ENCODE data around the gene NTM.

The NTM gene

GRCh38 chr11:132035228-132035627 lies 664.8 kb downstream of the NTM start:
- DNase-seq = no peak

DNA sequence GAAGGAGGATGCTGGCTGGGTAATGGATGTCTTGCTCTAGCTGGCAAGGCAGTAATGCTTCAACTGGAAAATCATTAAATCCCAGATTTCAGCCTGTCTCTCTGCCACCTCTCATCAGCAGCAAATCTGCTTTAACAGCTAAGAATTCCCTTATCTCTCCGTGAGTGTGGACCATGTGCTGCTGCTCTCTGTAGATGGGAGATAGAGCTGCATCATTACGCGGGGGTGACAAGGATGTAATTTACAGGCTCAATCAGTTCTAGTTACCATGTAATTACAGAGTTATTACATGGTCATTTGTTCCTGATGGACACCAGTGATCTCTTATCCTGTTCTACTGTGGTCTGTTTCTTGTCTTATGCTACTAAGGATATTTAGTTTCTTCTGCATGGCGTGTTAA lies 665.4 kb downstream of the NTM start:
- no peak for DNase-seq

DNA sequence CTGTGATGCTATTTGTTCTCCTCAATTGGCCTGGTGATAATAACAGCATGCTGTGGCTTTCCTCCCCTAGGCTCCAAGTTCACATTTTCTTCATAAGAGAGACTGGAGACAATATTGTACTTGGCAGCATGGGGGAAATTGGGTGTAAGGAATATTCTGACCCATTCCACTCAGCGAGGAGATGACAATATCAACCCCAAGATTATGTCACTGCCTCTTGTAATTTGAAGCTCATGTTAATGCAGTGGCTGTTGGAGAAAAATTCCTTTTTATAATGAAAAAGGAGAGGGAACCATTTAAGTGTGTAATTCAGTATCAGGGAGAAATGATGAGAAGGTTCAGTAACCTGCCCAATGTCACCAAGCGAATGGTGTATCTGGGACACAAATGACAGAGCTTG lies 665.8 kb downstream of the NTM start:
- DNase-seq = no peak

GRCh38 chr11:132036746-132037466 lies 666.5 kb downstream of the NTM start:
- DNase-seq = no peak

- DNase-seq = no peak
These were observed 667.0 kb downstream of the NTM start for GRCh38 chr11:132037467-132037862.

DNA sequence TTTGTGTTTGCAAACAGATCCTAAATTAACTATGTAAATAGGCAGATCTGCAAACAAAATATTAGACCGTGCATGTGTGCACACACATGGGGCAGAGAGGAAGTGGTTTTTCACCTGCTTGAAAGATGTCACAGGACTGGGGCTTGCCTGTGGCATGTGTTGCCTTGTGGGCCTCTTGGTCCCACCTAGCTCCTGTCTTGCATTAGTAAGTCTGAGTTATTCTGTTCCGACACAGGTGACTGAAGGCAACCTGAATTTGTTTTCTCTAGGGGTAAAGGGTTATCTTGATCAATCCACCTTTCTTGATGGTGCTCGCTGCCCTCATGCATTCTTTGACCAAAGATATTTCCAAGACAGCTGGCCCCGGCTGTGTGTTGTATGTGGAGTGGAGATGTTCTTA lies 667.5 kb downstream of the NTM start:
- DNase-seq = no peak

DNA sequence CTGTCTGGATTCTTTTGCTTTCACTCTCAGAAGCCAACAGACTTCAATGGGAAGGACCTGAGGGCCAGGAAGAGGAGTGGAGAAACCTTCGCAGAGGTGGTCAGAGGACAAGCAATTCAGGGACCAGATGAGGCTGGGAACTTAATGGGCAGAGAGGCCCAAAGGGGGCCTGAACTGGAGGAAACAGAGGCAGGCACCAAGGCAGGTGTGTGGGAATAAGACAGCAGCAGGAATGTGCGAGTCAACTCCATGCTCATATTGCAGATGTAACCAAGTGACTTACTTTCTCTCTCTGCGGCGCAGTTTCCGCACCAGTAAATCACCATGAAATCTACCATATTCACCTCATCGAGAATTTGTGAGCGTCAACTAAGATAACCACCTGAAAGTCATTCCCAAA lies 669.1 kb downstream of the NTM start:
- DNase-seq = no peak

GRCh38 chr11:132042296-132042695 lies 671.9 kb downstream of the NTM start:
- no peak for DNase-seq

- no peak for DNase-seq
These were observed 673.3 kb downstream of the NTM start for GRCh38 chr11:132043714-132044113.

- no peak for DNase-seq
These were observed 674.7 kb downstream of the NTM start for GRCh38 chr11:132045107-132045506.

DNA sequence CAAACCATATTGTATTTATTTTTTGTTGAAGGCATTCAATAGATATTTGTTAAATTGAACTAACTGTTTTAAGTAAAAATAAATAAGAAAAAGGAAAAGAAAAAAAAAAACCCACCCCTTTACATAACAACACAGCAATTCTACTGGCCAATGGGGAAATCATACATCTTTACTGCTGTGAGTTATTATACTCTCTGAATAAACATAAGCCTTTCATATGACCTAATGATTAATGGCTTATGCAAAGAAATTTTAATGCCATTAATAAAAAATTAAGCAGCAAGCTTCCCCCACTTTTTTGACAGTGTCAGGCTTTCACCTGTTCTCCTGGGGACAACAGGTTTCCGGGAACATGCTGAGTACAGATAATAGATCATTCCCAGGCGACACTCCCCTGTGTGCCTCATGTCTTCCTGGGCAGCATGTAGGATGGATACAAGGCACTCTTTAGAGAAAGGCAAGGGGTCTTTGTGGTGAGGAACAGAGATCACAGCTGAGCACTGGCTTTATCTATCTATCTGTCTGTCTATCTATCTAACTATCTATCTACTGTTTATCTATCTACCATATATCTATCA lies 676.0 kb downstream of the NTM start:
- no peak for DNase-seq

- DNase-seq = no peak
These were observed 676.8 kb downstream of the NTM start for GRCh38 chr11:132047167-132047566.

- DNase-seq = no peak
These were observed 677.6 kb downstream of the NTM start for GRCh38 chr11:132048040-132048439.

- DNase-seq = no peak
These were observed 678.8 kb downstream of the NTM start for GRCh38 chr11:132049205-132049604.

DNA sequence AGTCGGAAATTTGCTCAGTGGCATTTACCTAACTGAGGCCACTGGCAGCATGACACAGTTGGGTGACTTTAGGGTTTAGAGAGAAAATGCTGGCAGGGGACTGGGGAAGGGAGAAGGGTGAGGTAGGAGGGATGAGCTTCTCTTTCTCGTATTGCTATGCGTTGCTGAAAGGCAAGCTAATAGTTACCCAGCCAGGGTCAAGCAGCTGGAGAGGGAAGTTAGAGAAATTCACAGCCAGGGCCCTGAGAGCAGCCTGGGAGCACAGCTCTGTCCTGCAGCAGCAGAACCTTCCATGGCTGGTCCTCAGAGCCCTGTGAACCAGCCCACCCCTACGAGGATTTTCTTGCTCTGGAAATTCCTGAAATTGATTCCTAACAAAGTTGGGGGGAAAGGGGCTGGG lies 679.6 kb downstream of the NTM start:
- no peak for DNase-seq

DNA sequence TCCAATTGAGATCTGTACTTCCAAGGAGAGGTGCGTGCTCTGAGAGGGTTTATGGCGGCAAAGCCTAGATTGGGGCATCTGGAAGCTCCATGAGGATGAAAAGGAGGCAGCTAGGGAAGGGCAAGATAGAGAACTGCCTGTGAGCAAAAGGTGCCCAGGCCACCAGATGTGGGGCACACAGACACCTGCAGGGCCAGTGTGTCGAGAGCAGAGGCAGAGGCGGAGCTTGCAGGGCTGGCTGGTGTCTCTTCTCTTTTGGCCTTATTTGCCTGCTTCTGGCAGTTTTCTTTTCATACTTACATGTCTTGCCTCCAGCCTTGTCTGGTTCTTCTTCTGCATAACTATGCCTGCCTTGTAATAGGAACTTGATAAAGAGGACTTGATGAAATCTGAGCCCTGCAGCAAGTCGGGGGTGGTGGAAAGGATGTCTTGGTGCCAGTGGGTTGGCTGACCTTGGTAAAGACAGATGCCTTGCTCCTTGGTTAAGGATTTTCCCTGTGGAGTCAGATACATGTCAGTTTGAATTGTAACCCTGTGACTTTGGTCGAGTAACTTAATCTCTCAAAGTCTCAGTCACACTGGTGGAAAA lies 680.3 kb downstream of the NTM start:
- no peak for DNase-seq

- DNase-seq = no peak
These were observed 681.3 kb downstream of the NTM start for GRCh38 chr11:132051704-132052103.

DNA sequence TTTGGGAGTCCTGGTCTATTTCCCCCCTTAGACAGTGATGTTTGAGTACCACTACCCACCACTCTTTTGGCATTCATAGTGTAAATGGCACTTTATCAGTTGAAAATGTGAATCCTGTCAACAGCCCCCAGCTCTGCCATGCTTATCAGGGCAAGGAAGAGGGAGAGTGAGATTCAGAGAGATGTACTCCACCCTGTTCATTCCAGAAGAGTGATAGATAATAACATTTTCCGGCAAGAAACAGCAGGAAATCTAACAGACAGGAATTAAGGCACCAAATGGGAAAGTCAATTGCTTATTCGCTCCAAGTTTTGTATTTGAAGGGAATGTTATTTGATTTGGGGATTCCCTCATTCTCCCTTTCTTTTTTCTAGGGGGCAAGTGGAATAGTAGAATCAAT lies 681.9 kb downstream of the NTM start:
- no peak for DNase-seq

- DNase-seq = no peak
These were observed 682.5 kb downstream of the NTM start for GRCh38 chr11:132052904-132053303.

DNA sequence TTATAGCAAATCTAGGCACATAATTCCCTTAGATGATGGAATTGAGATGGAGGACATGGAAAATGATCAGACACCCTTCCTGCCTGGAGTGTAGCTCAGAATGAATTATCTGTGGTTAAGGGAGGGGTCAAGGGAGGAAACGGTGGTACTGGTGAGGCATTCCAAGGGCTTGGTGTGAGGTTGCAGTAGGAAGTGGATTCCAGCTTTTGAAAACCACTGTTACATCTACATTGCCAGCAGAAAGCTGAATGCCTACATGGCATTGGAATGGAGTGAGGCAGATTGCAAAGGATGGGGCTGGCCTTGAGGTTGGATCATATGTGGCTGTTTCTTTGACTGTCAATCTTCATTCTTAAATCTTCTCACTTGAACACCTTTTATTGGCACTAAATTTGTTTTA lies 684.4 kb downstream of the NTM start:
- DNase-seq = no peak

DNA sequence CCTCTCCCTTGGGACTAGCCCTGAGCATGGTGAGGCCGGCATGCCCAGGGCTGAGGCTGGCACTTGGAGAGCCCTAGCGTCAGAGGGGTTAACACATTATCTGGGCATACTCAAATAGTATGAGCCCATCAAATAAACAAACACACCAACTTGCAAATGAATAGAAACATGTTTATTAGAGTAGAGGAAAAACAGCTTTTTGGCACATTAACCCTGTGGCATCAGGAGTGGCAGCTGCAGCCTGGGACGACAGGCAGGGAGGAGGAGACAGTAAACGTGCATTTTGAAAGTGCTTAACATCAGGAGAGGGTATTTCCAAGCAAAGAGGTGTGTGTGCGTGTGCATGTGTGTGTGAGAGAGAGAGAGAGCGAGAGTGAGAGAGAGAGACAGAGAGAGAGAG lies 684.9 kb downstream of the NTM start:
- DNase-seq = no peak

- no peak for DNase-seq
These were observed 686.3 kb downstream of the NTM start for GRCh38 chr11:132056689-132057088.

GRCh38 chr11:132057266-132057665 lies 686.9 kb downstream of the NTM start:
- DNase-seq = no peak

GRCh38 chr11:132058211-132058772 lies 687.9 kb downstream of the NTM start:
- no peak for DNase-seq

Measured in CD4-positive, alpha-beta T cell treated with Interleukin-6 for 4 hours (primary cell).